Measurements from ENCODE around the gene HSF5. TPM values are rescaled to one million over a fixed set of nuclear protein-coding genes. Genes with fewer than 3 reads are reported as not detected.

The HSF5 gene
- total and polyA plus RNA-seq, 2 of the 4 experiments (the other 2 are of a cell fraction): not detected

GRCh38 chr17:58446086-58446485 lies 42.1 kb downstream of the HSF5 start:
- Histone ChIP-seq H4K5ac (ENCODE audit: low read depth, low read length) (no peak overlapping the region), H4K8ac (ENCODE audit: low read depth in 2 of 2, low read length in 2 of 2) (no peak overlapping the region), H3K4me1 (ENCODE audit: control insufficient read depth, insufficient read depth, low read length) (no peaks in the 10 kb centered on the region), H2AK9ac (replicated peaks; ENCODE audit: low read depth, low read length, poor library complexity) (no peak overlapping the region), H2AFZ (replicated peaks; ENCODE audit: low read length, poor library complexity) (no peak overlapping the region), H3K4ac (ENCODE audit: low read depth, low read length) (no peak overlapping the region), H3K79me1 (ENCODE audit: low read depth in 1 of 2, low read length in 2 of 2) (no peaks in the 10 kb centered on the region), H3K9me1 (ENCODE audit: insufficient read depth, low read length) (no peaks in the 10 kb centered on the region), H3K18ac (ENCODE audit: low read depth, low read length) (no peak overlapping the region), H3K4me2 (ENCODE audit: low read depth, low read length) (no peak overlapping the region), H2BK120ac (ENCODE audit: low read depth, low read length) (no peak overlapping the region), H3K56ac (ENCODE audit: extremely low read depth, insufficient read depth, low read length) (no peak overlapping the region), H3K9ac (ENCODE audit: low read depth, low read length) (no peak overlapping the region), H3K23ac (ENCODE audit: low read depth, low read length) (no peak overlapping the region), H3K14ac (replicated peaks; ENCODE audit: low read depth, low read length) (no peak overlapping the region), H3K9me3 (ENCODE audit: control insufficient read depth, insufficient read depth, low read length) (no peaks in the 10 kb centered on the region), H2BK5ac (ENCODE audit: low read depth, low read length, poor library complexity, severe bottlenecking) (no peak overlapping the region), H3K4me3 (ENCODE audit: insufficient read depth, low read depth, low read length) (no peak overlapping the region), H3K27me3 (ENCODE audit: control insufficient read depth, insufficient read depth, low read length) (peaks cover 4% of the 10 kb centered on the region), H3K27ac (ENCODE audit: insufficient read depth, low read length) (no peak overlapping the region), H2AK5ac (ENCODE audit: low read depth, low read length) (no peak overlapping the region), H4K91ac (ENCODE audit: insufficient read depth, low read depth, low read length) (no peak overlapping the region), H3K36me3 (ENCODE audit: control insufficient read depth, insufficient read depth, low read length) (no peaks in the 10 kb centered on the region), H4K20me1 (ENCODE audit: insufficient read depth, low read length) (no peaks in the 10 kb centered on the region), H2BK15ac (ENCODE audit: low read depth, low read length) (no peak overlapping the region), H2BK20ac (ENCODE audit: low read depth, low read length) (no peak overlapping the region)
- in situ Hi-C loops (cut with MboI; ENCODE audit: low sequenced_read_pairs): loop anchor here (5.0 kb wide), 1 partner anchor 129 kb away; no protein-coding TSS in a partner anchor
- no TSS peak for BruUV-seq (replicated peaks)
- CTCF ChIA-PET: interaction anchor here (1.0 kb wide), 1 partner anchor 129 kb away, joined by 3 read pairs; no protein-coding TSS in a partner anchor
- no peak for DNase-seq
- ATAC-seq (ENCODE audit: low read depth): no peak
- WGBS, 2 experiments (ENCODE audit: extremely low coverage in 2 of 2, insufficient read length in 1 of 2): 100% methylated on average over 1 of the region's 6 CpGs; no CpG with 5 or more reads in 1 of the 2 experiments
- intact Hi-C loops (cut with micrococcal nuclease): loop anchor here (2.0 to 5.0 kb wide), 4 partner anchors 141 to 324 kb away; no protein-coding TSS in a partner anchor
- dilution Hi-C loops (cut with HindIII; ENCODE audit: low sequenced_read_pairs, unreplicated experiment): no loop called here
- POLR2A ChIA-PET (ENCODE audit: unreplicated experiment): no interaction called here
- TF ChIP-seq RFX5 (IDR thresholded peaks at IDR 0.05; ENCODE audit: low read depth, low read length) (no peak), RAD21 (IDR thresholded peaks at IDR 0.05; ENCODE audit: low read length) (no peak), MXI1 (IDR thresholded peaks at IDR 0.05; ENCODE audit: borderline replicate concordance, low read depth, low read length) (no peak), BHLHE40 (IDR thresholded peaks at IDR 0.05; ENCODE audit: low read depth, low read length) (no peak), CHD1 (IDR thresholded peaks at IDR 0.05; ENCODE audit: low read depth, low read length) (no peak), RCOR1 (IDR thresholded peaks at IDR 0.05; ENCODE audit: insufficient replicate concordance, low read length) (no peak), POLR2A (IDR thresholded peaks at IDR 0.05; ENCODE audit: low read depth, low read length) (no peak), CTCF (conservative IDR thresholded peaks at IDR 0.05; ENCODE audit: low read depth, low read length) (no peak), CEBPB (IDR thresholded peaks at IDR 0.05; ENCODE audit: low read depth, low read length) (no peak), MAFK (IDR thresholded peaks at IDR 0.05; ENCODE audit: low read depth, low read length) (no peak), MAZ (IDR thresholded peaks at IDR 0.05; ENCODE audit: borderline replicate concordance, low read depth, low read length) (no peak), FOS (IDR thresholded peaks at IDR 0.05; ENCODE audit: low read depth, low read length) (no peak), NFE2L2 (IDR thresholded peaks at IDR 0.05; ENCODE audit: low read depth, low read length) (no peak), SMC3 (IDR thresholded peaks at IDR 0.05; ENCODE audit: low read depth, low read length) (no peak)
- TF ChIP-seq, protein P1, sequence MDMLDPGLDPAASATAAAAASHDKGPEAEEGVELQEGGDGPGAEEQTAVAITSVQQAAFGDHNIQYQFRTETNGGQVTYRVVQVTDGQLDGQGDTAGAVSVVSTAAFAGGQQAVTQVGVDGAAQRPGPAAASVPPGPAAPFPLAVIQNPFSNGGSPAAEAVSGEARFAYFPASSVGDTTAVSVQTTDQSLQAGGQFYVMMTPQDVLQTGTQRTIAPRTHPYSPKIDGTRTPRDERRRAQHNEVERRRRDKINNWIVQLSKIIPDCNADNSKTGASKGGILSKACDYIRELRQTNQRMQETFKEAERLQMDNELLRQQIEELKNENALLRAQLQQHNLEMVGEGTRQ (IDR thresholded peaks at IDR 0.05; ENCODE audit: low read depth, low read length): no peak
- TF ChIP-seq, protein P2, sequence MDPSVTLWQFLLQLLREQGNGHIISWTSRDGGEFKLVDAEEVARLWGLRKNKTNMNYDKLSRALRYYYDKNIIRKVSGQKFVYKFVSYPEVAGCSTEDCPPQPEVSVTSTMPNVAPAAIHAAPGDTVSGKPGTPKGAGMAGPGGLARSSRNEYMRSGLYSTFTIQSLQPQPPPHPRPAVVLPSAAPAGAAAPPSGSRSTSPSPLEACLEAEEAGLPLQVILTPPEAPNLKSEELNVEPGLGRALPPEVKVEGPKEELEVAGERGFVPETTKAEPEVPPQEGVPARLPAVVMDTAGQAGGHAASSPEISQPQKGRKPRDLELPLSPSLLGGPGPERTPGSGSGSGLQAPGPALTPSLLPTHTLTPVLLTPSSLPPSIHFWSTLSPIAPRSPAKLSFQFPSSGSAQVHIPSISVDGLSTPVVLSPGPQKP (IDR thresholded peaks at IDR 0.05; ENCODE audit: borderline replicate concordance, low read depth, low read length): no peak

Data from IMR-90 (cell line).